GM12878 (cell line): Measurements from ENCODE around the gene ART3. TPM values are rescaled to one million over a fixed set of nuclear protein-coding genes. Genes with fewer than 3 reads are reported as not detected.

Experiments
- ATAC-seq: fragments of 200-7000 bp; cut with Tn5 transposase; 3 replicates; pipeline ENCODE4 v1.9.1; 2020; ENCODE audit warnings: mild to moderate bottlenecking, moderate library complexity
- BruUV-seq: library from RNA; stranded (reverse); fragments of 400-500 nt; replicated peaks from 2 replicates; lab custom pipeline; 2021; lab: Mats Ljungman, UMichigan
- CTCF ChIA-PET: fragments of 300-600 bp; sonication (Branson Sonifier 250); formaldehyde crosslinking; extraction: SDS; loops from one replicate; lab custom pipeline; 2021; ENCODE audit warnings: inconsistent platforms; lab: Yijun Ruan, JAX
- POLR2A ChIA-PET: fragments of 350-600 bp; formaldehyde crosslinking; extraction: SDS; loops from one replicate; lab custom pipeline; 2021; ENCODE audit warnings: inconsistent platforms; lab: Charles Lee
- RAD21 ChIA-PET: fragments of 300-600 bp; sonication (Branson Sonifier 250); formaldehyde crosslinking; loops from one replicate; lab custom pipeline; 2023; ENCODE audit warnings: antibody characterized with exemption; ENCODE audit not compliant: unreplicated experiment; lab: Charles Lee
- SMC1A ChIA-PET: fragments of 300-600 bp; sonication (Branson Sonifier 250); formaldehyde crosslinking; loops from one replicate; lab custom pipeline; 2023; ENCODE audit not compliant: unreplicated experiment, uncharacterized antibody; lab: Charles Lee
- DNase-seq: peaks from one replicate; pipeline ENCODE4 v3.0.0-alpha.2; 2011; ENCODE audit warnings: low read depth, low spot score
- FAIRE-seq: peaks from 3 replicates; lab custom pipeline; 2011; peaks lifted over from hg19 to GRCh38; lab: Jason Lieb, UNC
- H2AFZ ChIP-seq: 2 replicates; pipeline ENCODE4 v1.6.0; 2011; ENCODE audit warnings: low read depth, low read length, control low read depth; ENCODE audit not compliant: control insufficient read depth
- H3K27ac ChIP-seq: 2 replicates; pipeline ENCODE4 v1.5.1; 2011; ENCODE audit warnings: control low read depth; ENCODE audit not compliant: control insufficient read depth, insufficient read depth
- H3K27me3 ChIP-seq, 2 experiments: replicated peaks in 1 of 2; 2 replicates each; pipeline versions ENCODE4 v1.6.0 to v1.6.1; 2011; ENCODE audit warnings: low read length in 1 of 2; ENCODE audit not compliant: control insufficient read depth in 2 of 2, insufficient read depth in 2 of 2
- H3K36me3 ChIP-seq, 2 experiments: 2 replicates each; pipeline ENCODE4 v1.5.1; 2011; ENCODE audit warnings: low read length in 1 of 2; ENCODE audit not compliant: control insufficient read depth in 2 of 2, insufficient read depth in 2 of 2
- H3K4me1 ChIP-seq: 2 replicates; pipeline ENCODE4 v1.6.1; 2011; ENCODE audit warnings: mild to moderate bottlenecking, low read length, moderate library complexity, mixed read lengths; ENCODE audit not compliant: control insufficient read depth, insufficient read depth
- H3K4me2 ChIP-seq: 2 replicates; pipeline ENCODE4 v1.6.0; 2011; ENCODE audit warnings: control low read depth; ENCODE audit not compliant: control insufficient read depth, insufficient read depth
- H3K4me3 ChIP-seq: fragments of 200-600 bp; sonication (generic); 2 replicates; pipeline ENCODE4 v1.5.1; 2016
- H3K79me2 ChIP-seq: 2 replicates; pipeline ENCODE4 v1.6.0; 2011; ENCODE audit warnings: low read length; ENCODE audit not compliant: control insufficient read depth, insufficient read depth
- H3K9ac ChIP-seq: 2 replicates; pipeline ENCODE4 v1.8.0; 2011; ENCODE audit warnings: low read length, control low read depth, mixed read lengths; ENCODE audit not compliant: control insufficient read depth, insufficient read depth
- H3K9me3 ChIP-seq: replicated peaks from 3 replicates; pipeline ENCODE4 v1.5.1; 2011; ENCODE audit warnings: mild to moderate bottlenecking, low read length; ENCODE audit not compliant: control insufficient read depth, insufficient read depth
- H4K20me1 ChIP-seq: 2 replicates; pipeline ENCODE4 v1.6.0; 2011; ENCODE audit not compliant: control insufficient read depth, insufficient read depth
- ESRRA ChIP-seq: IDR thresholded peaks from 2 replicates; pipeline ENCODE4 v1.6.1; 2012; ENCODE audit warnings: mild to moderate bottlenecking, low read length, improper control_type of control experiment
- HDGF ChIP-seq: fragments of 450-650 bp; IDR thresholded peaks from 2 replicates; pipeline ENCODE4 v1.6.1; 2016; ENCODE audit warnings: antibody characterized with exemption
- YY1 ChIP-seq: IDR thresholded peaks from 2 replicates; pipeline ENCODE4 v1.6.1; 2011; ENCODE audit warnings: low read depth, mild to moderate bottlenecking, low read length
- ZBTB11 ChIP-seq: fragments of 450-650 bp; formaldehyde crosslinking; IDR thresholded peaks from 2 replicates; pipeline ENCODE4 v1.5.0; 2022; ENCODE audit warnings: mild to moderate bottlenecking, missing genetic modification characterization
- ZNF687 ChIP-seq: fragments of 450-650 bp; IDR thresholded peaks from 2 replicates; pipeline ENCODE4 v1.6.1; 2017; ENCODE audit warnings: mild to moderate bottlenecking, moderate library complexity
- WGBS: methylation state at CpG from one replicate; pipeline ENCODE4 v1.1.6; 2016; ENCODE audit warnings: low lambda C conversion rate; ENCODE audit not compliant: insufficient replicate concordance, insufficient coverage; ENCODE audit errors: missing lambda C conversion rate; 5-methylcytosine and 5-hydroxymethylcytosine counted together
- in situ Hi-C: fragments of 300-500 bp; cut with MboI; formaldehyde crosslinking; loops from 9 replicates; pipeline ENCODE4 v1.14.3; 2018; ENCODE audit warnings: mixed read lengths
- intact Hi-C: fragments of 100-400 bp; cut with micrococcal nuclease; formaldehyde crosslinking; loops from one replicate; pipeline ENCODE4 v1.14.2; 2022; ENCODE audit not compliant: unreplicated experiment
- polyA plus RNA-seq, 11 experiments: library from polyadenylated mRNA; depleted of rRNA in 4 of 11; unstranded in 6 of 11; stranded (reverse) in 5 of 11; fragments of >200 nt; fragmentation: Nextera tagmentation in 4 of 11; fragmentation: Illumina TruSeq in 1 of 11; extraction: Ambion mirVana in 4 of 11; extraction: Trizol in 1 of 11; gene quantifications; 1 replicate in 1 of 11; 2 replicates in 10 of 11; pipeline versions ENCODE4 v1.2.1 to v1.2.3, GENCODE V29; 2011 to 2016; ENCODE audit warnings: inconsistent platforms in 2 of 11, missing spikeins in 2 of 11, low read depth in 1 of 11
- total RNA-seq, 4 experiments: library from RNA; depleted of rRNA in 3 of 4; stranded (reverse); fragments of >200 nt in 3 of 4; fragmentation: Illumina TruSeq in 1 of 4; extraction: Trizol in 1 of 4; gene quantifications; 2 replicates each; pipeline versions ENCODE4 v1.2.1 to v1.2.3, GENCODE V29; 2013 to 2021
- TF ChIP-seq, protein P1 (sequence below): fragments of 150-350 bp; IDR thresholded peaks from 2 replicates; pipeline ENCODE4 v1.6.1; 2016; ENCODE audit warnings: low read depth, low read length

ART3 gene
- total and polyA plus RNA-seq, 10 of the 15 experiments (the other 5 are each of a cell fraction or from before 2014, with no cell fraction given): 0.18 to 0.50 (median 0.26) TPM; not detected in 6

GRCh38 chr4:76074993-76075600 is 588 bp downstream of the ART3 start (continued):
- no peak for TF ChIP-seq ZNF687
- no peak for TF ChIP-seq ESRRA

GRCh38 chr4:76078033-76078613 is 3.6 kb downstream of the ART3 start:
- ChIA-PET CTCF (interaction anchor here (1.3 kb wide), 1 partner anchor 82 kb away, joined by 4 read pairs; no protein-coding TSS in a partner anchor), SMC1A (no interaction called here), RAD21 (no interaction called here), POLR2A (no interaction called here)
- WGBS: 44% methylated on average over 4 of the region's 4 CpGs
- intact Hi-C loops (no loop called here), in situ Hi-C loops (no loop called here)
- H2AFZ ChIP-seq: no peak overlapping the region
- H3K27me3 ChIP-seq: peaks cover 0 to 6% of the 10 kb centered on the region in 2 experiments; a peak in 1 of 4 replicates
- no TSS peak for BruUV-seq
- FAIRE-seq (no peak), DNase-seq (no peak), ATAC-seq (no peak)
- H3K9me3 ChIP-seq: no peaks in the 10 kb centered on the region
- no peak overlapping the region for H3K27ac ChIP-seq
- no peaks in the 10 kb centered on the region for H3K4me1 ChIP-seq
- H3K9ac ChIP-seq: no peak overlapping the region
- H3K36me3 ChIP-seq: no peaks in the 10 kb centered on the region
- no peak overlapping the region for H3K4me3 ChIP-seq
- no peaks in the 10 kb centered on the region for H3K79me2 ChIP-seq
- H4K20me1 ChIP-seq: no peaks in the 10 kb centered on the region
- H3K4me2 ChIP-seq: no peak overlapping the region
- no peak for TF ChIP-seq ZBTB11
- TF ChIP-seq, protein P1, sequence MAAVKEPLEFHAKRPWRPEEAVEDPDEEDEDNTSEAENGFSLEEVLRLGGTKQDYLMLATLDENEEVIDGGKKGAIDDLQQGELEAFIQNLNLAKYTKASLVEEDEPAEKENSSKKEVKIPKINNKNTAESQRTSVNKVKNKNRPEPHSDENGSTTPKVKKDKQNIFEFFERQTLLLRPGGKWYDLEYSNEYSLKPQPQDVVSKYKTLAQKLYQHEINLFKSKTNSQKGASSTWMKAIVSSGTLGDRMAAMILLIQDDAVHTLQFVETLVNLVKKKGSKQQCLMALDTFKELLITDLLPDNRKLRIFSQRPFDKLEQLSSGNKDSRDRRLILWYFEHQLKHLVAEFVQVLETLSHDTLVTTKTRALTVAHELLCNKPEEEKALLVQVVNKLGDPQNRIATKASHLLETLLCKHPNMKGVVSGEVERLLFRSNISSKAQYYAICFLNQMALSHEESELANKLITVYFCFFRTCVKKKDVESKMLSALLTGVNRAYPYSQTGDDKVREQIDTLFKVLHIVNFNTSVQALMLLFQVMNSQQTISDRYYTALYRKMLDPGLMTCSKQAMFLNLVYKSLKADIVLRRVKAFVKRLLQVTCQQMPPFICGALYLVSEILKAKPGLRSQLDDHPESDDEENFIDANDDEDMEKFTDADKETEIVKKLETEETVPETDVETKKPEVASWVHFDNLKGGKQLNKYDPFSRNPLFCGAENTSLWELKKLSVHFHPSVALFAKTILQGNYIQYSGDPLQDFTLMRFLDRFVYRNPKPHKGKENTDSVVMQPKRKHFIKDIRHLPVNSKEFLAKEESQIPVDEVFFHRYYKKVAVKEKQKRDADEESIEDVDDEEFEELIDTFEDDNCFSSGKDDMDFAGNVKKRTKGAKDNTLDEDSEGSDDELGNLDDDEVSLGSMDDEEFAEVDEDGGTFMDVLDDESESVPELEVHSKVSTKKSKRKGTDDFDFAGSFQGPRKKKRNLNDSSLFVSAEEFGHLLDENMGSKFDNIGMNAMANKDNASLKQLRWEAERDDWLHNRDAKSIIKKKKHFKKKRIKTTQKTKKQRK: no peak
- TF ChIP-seq HDGF: no peak
- TF ChIP-seq YY1: no peak
